ENCODE results near the gene BTD.
A peak's percentile ranks its signal among the peaks of the same experiment; 100 is the strongest.
"Not testable (repeated sequence)": the region's sequence is repeated elsewhere in the genome, so short reads cannot be mapped to it uniquely, and the experiment has no call there.

BTD gene

GRCh38 chr3:15601399-15602145 is at the start of gene BTD, which contains the start of gene HACL1:
TSS of gene BTD (plus strand) at chr3:15601745. CDS start at chr3:15635440, 33,695 bp downstream.
TSS of gene HACL1 (minus strand) at chr3:15601569. CDS start at chr3:15601463, 106 bp downstream.
- peak; percentile 97 for DNase-seq (ENCODE audit: low read depth)

GRCh38 chr3:15551902-15552301 is 49.6 kb upstream of the BTD start:
- DNase-seq (ENCODE audit: low read depth), result no peak

GRCh38 chr3:15553749-15554148 is 47.8 kb upstream of the BTD start:
- no peak for DNase-seq (ENCODE audit: low read depth)

- DNase-seq (ENCODE audit: low read depth), result no peak
These were observed 45.0 kb upstream of the BTD start for GRCh38 chr3:15556512-15556911.

- peak; percentile 13 for DNase-seq (ENCODE audit: low read depth)
These were observed 44.0 kb upstream of the BTD start for GRCh38 chr3:15557511-15557946.

- DNase-seq (ENCODE audit: low read depth), result no peak
These were observed 43.0 kb upstream of the BTD start for GRCh38 chr3:15558581-15558980.

GRCh38 chr3:15562560-15562959 is 39.0 kb upstream of the BTD start:
- DNase-seq (ENCODE audit: low read depth), result no peak

- DNase-seq (ENCODE audit: low read depth), result no peak
These were observed 38.4 kb upstream of the BTD start for GRCh38 chr3:15563190-15563589.

- DNase-seq (ENCODE audit: low read depth), result no peak
These were observed 29.4 kb upstream of the BTD start for GRCh38 chr3:15572138-15572537.

GRCh38 chr3:15575446-15575845 is 26.1 kb upstream of the BTD start:
- no peak for DNase-seq (ENCODE audit: low read depth)

- no peak for DNase-seq (ENCODE audit: low read depth)
These were observed 25.1 kb upstream of the BTD start for GRCh38 chr3:15576475-15576874.

GRCh38 chr3:15578289-15578867 is 23.2 kb upstream of the BTD start:
- no peak for DNase-seq (ENCODE audit: low read depth)

- DNase-seq (ENCODE audit: low read depth), result no peak
These were observed 22.5 kb upstream of the BTD start for GRCh38 chr3:15579051-15579450.

- DNase-seq (ENCODE audit: low read depth), result no peak
These were observed 19.8 kb upstream of the BTD start for GRCh38 chr3:15581471-15582394.

GRCh38 chr3:15585111-15585845 is 16.3 kb upstream of the BTD start:
- DNase-seq (ENCODE audit: low read depth), result no peak

- no peak for DNase-seq (ENCODE audit: low read depth)
These were observed 10.3 kb upstream of the BTD start for GRCh38 chr3:15591242-15591641.

GRCh38 chr3:15591928-15592327 is 9.6 kb upstream of the BTD start:
- no peak for DNase-seq (ENCODE audit: low read depth)

- DNase-seq (ENCODE audit: low read depth), result no peak
These were observed 8.6 kb upstream of the BTD start for GRCh38 chr3:15592968-15593367.

GRCh38 chr3:15595955-15596354 is 5.6 kb upstream of the BTD start:
- no peak for DNase-seq (ENCODE audit: low read depth)

- no peak for DNase-seq (ENCODE audit: low read depth)
These were observed 523 bp upstream of the BTD start for GRCh38 chr3:15601046-15601398.

GRCh38 chr3:15602146-15602536 is 596 bp downstream of the BTD start:
- no peak for DNase-seq (ENCODE audit: low read depth)

GRCh38 chr3:15602816-15603215 is 1.3 kb downstream of the BTD start:
- not testable (repeated sequence) for DNase-seq (ENCODE audit: low read depth)
